HG02970 (cell line): ENCODE data around the gene SSX4B.
"Not testable (repeated sequence)": the region's sequence is repeated elsewhere in the genome, so short reads cannot be mapped to it uniquely, and the experiment has no call there.

Experiments
- ATAC-seq: cut with Tn5 transposase; IDR thresholded peaks from one replicate; pipeline ENCODE4 v1.9.1; 2021; ENCODE audit warnings: mild to moderate bottlenecking, moderate library complexity, moderate number of reproducible peaks; ENCODE audit not compliant: unreplicated experiment, low FRiP score

The SSX4B gene

DNA sequence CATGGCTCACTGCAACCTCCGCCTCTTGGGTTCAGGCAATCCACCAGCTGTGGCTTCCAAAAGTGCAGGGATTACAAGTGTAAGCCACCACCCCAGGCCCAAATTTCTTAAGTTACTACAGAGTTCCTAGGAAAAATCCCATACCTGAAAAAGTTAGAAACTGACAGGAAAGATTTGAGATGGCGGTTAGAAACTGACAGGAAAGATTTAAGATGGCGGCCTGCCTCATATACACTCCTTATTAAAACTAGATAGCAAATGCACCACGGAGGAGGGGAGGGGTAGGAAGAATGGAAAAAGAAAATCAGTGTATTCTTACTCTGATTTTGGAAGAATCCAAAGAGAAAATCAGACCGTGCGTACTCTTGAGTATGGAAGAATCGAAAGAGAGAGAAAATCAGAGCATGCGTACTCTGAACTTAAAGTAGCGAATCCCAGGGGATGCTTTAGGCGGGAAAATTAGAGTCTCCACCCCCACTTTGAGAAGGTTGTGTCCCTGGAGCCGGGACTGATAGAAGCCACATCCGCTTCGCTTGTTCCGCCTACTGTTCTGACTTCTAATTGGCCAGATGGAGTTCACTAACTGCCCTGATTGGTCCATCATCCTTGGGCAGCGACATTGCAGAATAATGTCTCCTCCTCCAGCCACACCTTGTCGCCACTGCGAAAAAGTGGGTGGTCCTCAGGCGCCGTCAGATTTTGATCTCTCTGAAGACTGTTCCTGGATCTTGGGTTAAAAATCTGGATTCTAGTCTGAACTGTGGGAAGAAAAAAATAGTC lies 55.3 kb downstream of the SSX4B start, which contains the start of gene SSX3:
Gene SSX3, minus strand, starts transcription at position 389 of the 780 bp plus-strand sequence. CDS start 1,454 bp downstream, outside the sequence.
- ATAC-seq, result not testable (repeated sequence)
